Effector memory CD4-positive, alpha-beta T cell (primary cell): ENCODE results near the gene NRSN1.

Experiments used
- DNase-seq, 3 donors: peaks; one replicate each; pipeline ENCODE4 v3.0.0-alpha.2; 2020
- H3K27ac ChIP-seq: 2 replicates; pipeline ENCODE4 v1.7.0; 2013; ENCODE audit warnings: mild to moderate bottlenecking, low read length, moderate library complexity; ENCODE audit not compliant: insufficient read depth, poor library complexity, severe bottlenecking
- H3K27me3 ChIP-seq: replicated peaks from 2 replicates; pipeline ENCODE4 v1.7.0; 2013; ENCODE audit warnings: mild to moderate bottlenecking, low read length; ENCODE audit not compliant: insufficient read depth, control insufficient read depth, poor library complexity, severe bottlenecking
- H3K36me3 ChIP-seq: 2 replicates; pipeline ENCODE4 v1.7.0; 2013; ENCODE audit warnings: mild to moderate bottlenecking, low read length, moderate library complexity; ENCODE audit not compliant: control insufficient read depth, insufficient read depth
- H3K4me1 ChIP-seq: 2 replicates; pipeline ENCODE4 v1.7.0; 2013; ENCODE audit warnings: low read length, mild to moderate bottlenecking; ENCODE audit not compliant: control insufficient read depth, insufficient read depth, poor library complexity, severe bottlenecking
- H3K4me3 ChIP-seq: 2 replicates; pipeline ENCODE4 v1.7.0; 2013; ENCODE audit warnings: low read length, low read depth, mild to moderate bottlenecking; ENCODE audit not compliant: insufficient read depth, poor library complexity, severe bottlenecking
- H3K9me3 ChIP-seq: 2 replicates; pipeline ENCODE4 v1.7.0; 2013; ENCODE audit warnings: mild to moderate bottlenecking, low read length, moderate library complexity; ENCODE audit not compliant: control insufficient read depth

NRSN1 gene

DNA sequence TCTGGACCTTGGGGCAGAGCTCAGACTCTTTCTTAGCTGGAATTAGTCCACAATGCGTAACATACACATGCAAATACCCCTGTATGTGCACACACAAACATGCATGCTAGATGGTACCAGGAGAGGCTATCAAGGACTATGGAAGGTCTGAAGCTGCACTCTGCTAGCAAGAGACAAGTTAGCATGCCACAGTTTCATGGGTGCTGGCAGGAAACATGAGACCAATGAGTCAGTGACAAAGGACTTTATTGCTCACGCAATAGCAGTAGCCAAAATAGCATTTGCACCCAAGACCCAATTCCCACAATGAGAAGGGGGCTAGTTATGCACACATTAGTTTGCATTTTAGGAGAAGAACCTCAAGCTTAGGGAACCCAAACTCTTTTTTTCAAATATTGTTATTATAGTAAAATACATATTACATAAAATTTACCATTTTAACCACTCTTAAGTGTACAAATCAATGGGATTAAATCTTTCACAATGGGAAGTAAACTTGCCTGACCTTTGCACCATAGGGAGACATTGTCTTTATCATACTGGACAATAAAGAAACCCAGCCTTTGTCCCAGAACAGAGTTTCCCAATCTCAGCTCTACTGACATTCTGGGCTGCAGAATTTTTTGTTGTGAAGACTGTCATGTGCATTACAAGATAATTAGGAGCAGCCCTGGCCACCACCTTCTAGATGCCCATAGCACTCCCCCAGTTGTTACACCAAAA lies 69.1 kb downstream of the NRSN1 start:
- Histone ChIP-seq H3K4me3 (no peak overlapping the region), H3K36me3 (no peaks in the 10 kb centered on the region), H3K9me3 (no peaks in the 10 kb centered on the region), H3K27me3 (no peaks in the 10 kb centered on the region), H3K4me1 (no peaks in the 10 kb centered on the region), H3K27ac (no peak overlapping the region)
- no peak for DNase-seq

DNA sequence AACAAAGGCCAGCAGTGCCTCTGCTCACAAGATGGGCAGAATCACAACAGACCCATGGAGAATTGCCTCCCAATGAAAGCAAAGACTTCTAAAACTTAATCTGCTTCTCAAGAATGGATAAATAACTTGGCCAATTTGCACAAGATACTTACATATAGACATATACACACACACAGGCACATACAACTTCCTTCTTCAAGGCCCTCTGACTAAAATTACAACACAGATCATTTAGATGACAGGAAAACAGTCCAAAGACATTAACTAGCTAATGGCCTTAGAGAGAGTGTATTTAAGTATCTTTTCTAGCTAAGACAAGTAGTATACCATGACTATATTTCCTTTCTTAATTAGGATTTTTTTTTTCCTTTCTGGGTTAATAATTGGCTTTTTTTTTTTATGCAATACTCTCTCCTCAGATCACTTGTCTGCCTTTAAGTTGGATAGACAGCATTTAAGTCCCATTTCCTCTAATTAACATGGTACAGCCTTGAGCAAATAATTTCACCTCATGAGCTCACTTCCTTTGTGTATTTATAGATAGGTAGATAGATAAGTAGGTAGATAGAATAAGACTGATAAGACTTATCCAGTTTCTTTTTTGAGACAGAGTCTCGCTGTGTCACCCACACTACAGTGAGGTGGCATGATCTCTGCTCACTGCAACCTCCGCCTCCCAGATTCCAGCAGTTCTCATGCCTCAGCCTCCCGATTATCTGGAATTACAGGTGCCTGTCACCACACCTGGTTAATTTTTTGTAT lies 70.0 kb downstream of the NRSN1 start:
- DNase-seq: no peak
- Histone ChIP-seq H3K36me3 (no peaks in the 10 kb centered on the region), H3K27ac (no peak overlapping the region), H3K4me1 (no peaks in the 10 kb centered on the region), H3K9me3 (no peaks in the 10 kb centered on the region), H3K4me3 (no peak overlapping the region), H3K27me3 (no peaks in the 10 kb centered on the region)
